MM.1S (cell line): ENCODE data around the gene LAMC3.

ENCODE experiments used
- EZH2 ChIP-seq: fragments of 300-600 bp; sonication (generic); optimal IDR thresholded peaks from 2 replicates; pipeline ENCODE3; 2017; ENCODE audit warnings: low read depth, mild to moderate bottlenecking, antibody characterized with exemption, low read length, mixed read lengths
- TF ChIP-seq, protein P1 (sequence below): fragments of 300-600 bp; sonication (generic); IDR thresholded peaks from 2 replicates; pipeline ENCODE4 v1.5.1; 2016; ENCODE audit warnings: antibody characterized with exemption, low read length, mixed read lengths

DNA sequence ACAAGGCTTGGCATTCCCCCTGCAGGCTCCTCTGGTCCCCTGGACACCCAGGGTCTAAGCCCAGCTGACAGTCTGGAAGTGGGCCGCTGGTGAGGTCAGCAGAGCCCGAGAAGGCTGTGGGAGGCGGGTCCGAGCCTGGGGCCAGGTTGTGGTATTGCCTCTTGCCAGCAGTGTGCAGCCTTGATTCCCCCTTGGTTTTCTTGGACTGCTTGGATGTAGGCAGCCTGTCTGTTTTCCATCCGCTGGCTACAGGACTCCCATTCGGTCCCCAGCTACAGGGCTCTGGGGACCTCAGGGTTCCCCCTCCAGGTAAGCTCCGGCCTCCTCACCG lies 88.9 kb downstream of the LAMC3 start:
- TF ChIP-seq, protein P1, sequence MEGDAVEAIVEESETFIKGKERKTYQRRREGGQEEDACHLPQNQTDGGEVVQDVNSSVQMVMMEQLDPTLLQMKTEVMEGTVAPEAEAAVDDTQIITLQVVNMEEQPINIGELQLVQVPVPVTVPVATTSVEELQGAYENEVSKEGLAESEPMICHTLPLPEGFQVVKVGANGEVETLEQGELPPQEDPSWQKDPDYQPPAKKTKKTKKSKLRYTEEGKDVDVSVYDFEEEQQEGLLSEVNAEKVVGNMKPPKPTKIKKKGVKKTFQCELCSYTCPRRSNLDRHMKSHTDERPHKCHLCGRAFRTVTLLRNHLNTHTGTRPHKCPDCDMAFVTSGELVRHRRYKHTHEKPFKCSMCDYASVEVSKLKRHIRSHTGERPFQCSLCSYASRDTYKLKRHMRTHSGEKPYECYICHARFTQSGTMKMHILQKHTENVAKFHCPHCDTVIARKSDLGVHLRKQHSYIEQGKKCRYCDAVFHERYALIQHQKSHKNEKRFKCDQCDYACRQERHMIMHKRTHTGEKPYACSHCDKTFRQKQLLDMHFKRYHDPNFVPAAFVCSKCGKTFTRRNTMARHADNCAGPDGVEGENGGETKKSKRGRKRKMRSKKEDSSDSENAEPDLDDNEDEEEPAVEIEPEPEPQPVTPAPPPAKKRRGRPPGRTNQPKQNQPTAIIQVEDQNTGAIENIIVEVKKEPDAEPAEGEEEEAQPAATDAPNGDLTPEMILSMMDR: no peak
- no peak for TF ChIP-seq EZH2
